ENCODE data around the gene LYSMD4.

Gene LYSMD4

GRCh38 chr15:99719096-99719541 lies 14.1 kb downstream of the LYSMD4 start:
- Histone ChIP-seq H3K23ac (ENCODE audit: low read depth, low read length, poor library complexity) (no peak overlapping the region), H3K4me1 (ENCODE audit: control insufficient read depth in 2 of 2, insufficient read depth in 1 of 2, low read depth in 1 of 2, low read length in 2 of 2) (no peaks in the 10 kb centered on the region), H3K4ac (ENCODE audit: low read length) (no peak overlapping the region), H2BK5ac (ENCODE audit: low read length) (no peak overlapping the region), H3K18ac (ENCODE audit: low read length) (no peak overlapping the region), H3K27ac (replicated peaks; ENCODE audit: low read length) (no peak overlapping the region), H2BK15ac (ENCODE audit: low read length) (no peak overlapping the region), H3K79me1 (ENCODE audit: low read depth, low read length) (peaks cover 2% of the 10 kb centered on the region), H3K4me2 (ENCODE audit: insufficient read depth, low read length, poor library complexity, severe bottlenecking) (no peak overlapping the region), H3K9ac (ENCODE audit: low read depth, low read length, poor library complexity) (no peak overlapping the region), H3K36me3 (replicated peaks in 1 of 2; ENCODE audit: control insufficient read depth in 2 of 2, insufficient read depth in 2 of 2, low read length in 2 of 2) (peaks cover 2 to 44% of the 10 kb centered on the region in 2 donors), H3K14ac (ENCODE audit: low read length) (no peak overlapping the region), H3K4me3 (ENCODE audit: low read length in 2 of 2) (no peak overlapping the region), H2AK5ac (ENCODE audit: low read depth, low read length) (no peak overlapping the region), H2BK120ac (ENCODE audit: low read depth, low read length) (no peak overlapping the region), H3K9me3 (replicated peaks in 1 of 2; ENCODE audit: control insufficient read depth in 2 of 2, insufficient read depth in 1 of 2, low read depth in 1 of 2, low read length in 2 of 2) (no peaks in the 10 kb centered on the region), H4K91ac (ENCODE audit: low read depth, low read length, poor library complexity) (no peak overlapping the region), H2BK12ac (ENCODE audit: low read length) (no peak overlapping the region), H2AFZ (ENCODE audit: low read length) (no peak overlapping the region), H3K27me3 (ENCODE audit: control insufficient read depth in 3 of 3, insufficient read depth in 3 of 3, low read depth in 1 of 3, low read length in 3 of 3) (no peaks in the 10 kb centered on the region), H4K8ac (ENCODE audit: low read depth, low read length) (no peak overlapping the region)
- no CpG with 5 or more reads among the region's 5 CpGs for WGBS, 2 donors (ENCODE audit: extremely low coverage in 2 of 2, insufficient read length in 2 of 2, insufficient replicate concordance in 1 of 2)
- no peak for DNase-seq (ENCODE audit: low spot score)

- H3K18ac ChIP-seq (ENCODE audit: low read length) = no peak overlapping the region
- H3K79me1 ChIP-seq (ENCODE audit: low read depth, low read length) = peaks cover 2% of the 10 kb centered on the region
- H3K4ac ChIP-seq (ENCODE audit: low read length) = no peak overlapping the region
- WGBS, 2 donors (ENCODE audit: extremely low coverage in 2 of 2, insufficient read length in 2 of 2, insufficient replicate concordance in 1 of 2) = no CpG with 5 or more reads among the region's 4 CpGs
- H2BK15ac ChIP-seq (ENCODE audit: low read length) = no peak overlapping the region
- H3K36me3 ChIP-seq (replicated peaks in 1 of 2; ENCODE audit: control insufficient read depth in 2 of 2, insufficient read depth in 2 of 2, low read length in 2 of 2) = peaks cover 2 to 51% of the 10 kb centered on the region in 2 donors
- no peak overlapping the region for H2BK12ac ChIP-seq (ENCODE audit: low read length)
- H2AK5ac ChIP-seq (ENCODE audit: low read depth, low read length) = no peak overlapping the region
- no peaks in the 10 kb centered on the region for H3K9me3 ChIP-seq (replicated peaks in 1 of 2; ENCODE audit: control insufficient read depth in 2 of 2, insufficient read depth in 1 of 2, low read depth in 1 of 2, low read length in 2 of 2)
- DNase-seq (ENCODE audit: low spot score) = no peak
- no peak overlapping the region for H4K91ac ChIP-seq (ENCODE audit: low read depth, low read length, poor library complexity)
- no peak overlapping the region for H3K9ac ChIP-seq (ENCODE audit: low read depth, low read length, poor library complexity)
- H2AFZ ChIP-seq (ENCODE audit: low read length) = no peak overlapping the region
- H3K14ac ChIP-seq (ENCODE audit: low read length) = no peak overlapping the region
- H3K23ac ChIP-seq (ENCODE audit: low read depth, low read length, poor library complexity) = no peak overlapping the region
- H4K8ac ChIP-seq (ENCODE audit: low read depth, low read length) = no peak overlapping the region
- H3K4me2 ChIP-seq (ENCODE audit: insufficient read depth, low read length, poor library complexity, severe bottlenecking) = no peak overlapping the region
- no peak overlapping the region for H2BK120ac ChIP-seq (ENCODE audit: low read depth, low read length)
- no peak overlapping the region for H2BK5ac ChIP-seq (ENCODE audit: low read length)
- H3K27me3 ChIP-seq (ENCODE audit: control insufficient read depth in 3 of 3, insufficient read depth in 3 of 3, low read depth in 1 of 3, low read length in 3 of 3) = no peaks in the 10 kb centered on the region
- no peak overlapping the region for H3K27ac ChIP-seq (replicated peaks; ENCODE audit: low read length)
- no peaks in the 10 kb centered on the region for H3K4me1 ChIP-seq (ENCODE audit: control insufficient read depth in 2 of 2, insufficient read depth in 1 of 2, low read depth in 1 of 2, low read length in 2 of 2)
- no peak overlapping the region for H3K4me3 ChIP-seq (ENCODE audit: low read length in 2 of 2)
Measured at GRCh38 chr15:99718421-99718820, 14.8 kb downstream of the LYSMD4 start.

- no peak overlapping the region for H2BK15ac ChIP-seq (ENCODE audit: low read length)
- H4K91ac ChIP-seq (ENCODE audit: low read depth, low read length, poor library complexity) = no peak overlapping the region
- no peaks in the 10 kb centered on the region for H3K27me3 ChIP-seq (ENCODE audit: control insufficient read depth in 3 of 3, insufficient read depth in 3 of 3, low read depth in 1 of 3, low read length in 3 of 3)
- no peaks in the 10 kb centered on the region for H3K4me1 ChIP-seq (ENCODE audit: control insufficient read depth in 2 of 2, insufficient read depth in 1 of 2, low read depth in 1 of 2, low read length in 2 of 2)
- peak overlapping the region; percentile 29 for H3K23ac ChIP-seq (ENCODE audit: low read depth, low read length, poor library complexity)
- no peak overlapping the region for H3K27ac ChIP-seq (replicated peaks; ENCODE audit: low read length)
- H2BK12ac ChIP-seq (ENCODE audit: low read length) = no peak overlapping the region
- DNase-seq (ENCODE audit: low spot score) = no peak
- peaks cover 4 to 62% of the 10 kb centered on the region in 2 donors for H3K36me3 ChIP-seq (replicated peaks in 1 of 2; ENCODE audit: control insufficient read depth in 2 of 2, insufficient read depth in 2 of 2, low read length in 2 of 2)
- H3K4me3 ChIP-seq (ENCODE audit: low read length in 2 of 2) = no peak overlapping the region
- H2AK5ac ChIP-seq (ENCODE audit: low read depth, low read length) = no peak overlapping the region
- no peak overlapping the region for H3K4ac ChIP-seq (ENCODE audit: low read length)
- H4K8ac ChIP-seq (ENCODE audit: low read depth, low read length) = no peak overlapping the region
- WGBS, 2 donors (ENCODE audit: extremely low coverage in 2 of 2, insufficient read length in 2 of 2, insufficient replicate concordance in 1 of 2) = no CpG with 5 or more reads among the region's 19 CpGs
- H3K9ac ChIP-seq (ENCODE audit: low read depth, low read length, poor library complexity) = no peak overlapping the region
- no peaks in the 10 kb centered on the region for H3K9me3 ChIP-seq (replicated peaks in 1 of 2; ENCODE audit: control insufficient read depth in 2 of 2, insufficient read depth in 1 of 2, low read depth in 1 of 2, low read length in 2 of 2)
- H2BK120ac ChIP-seq (ENCODE audit: low read depth, low read length) = no peak overlapping the region
- H2BK5ac ChIP-seq (ENCODE audit: low read length) = no peak overlapping the region
- H3K18ac ChIP-seq (ENCODE audit: low read length) = peak overlapping the region; percentile 13
- no peak overlapping the region for H3K4me2 ChIP-seq (ENCODE audit: insufficient read depth, low read length, poor library complexity, severe bottlenecking)
- H2AFZ ChIP-seq (ENCODE audit: low read length) = no peak overlapping the region
- no peak overlapping the region for H3K14ac ChIP-seq (ENCODE audit: low read length)
- peaks cover 2% of the 10 kb centered on the region for H3K79me1 ChIP-seq (ENCODE audit: low read depth, low read length)
Measured at GRCh38 chr15:99717161-99718009, 15.9 kb downstream of the LYSMD4 start.

GRCh38 chr15:99716540-99717095 lies 16.6 kb downstream of the LYSMD4 start:
- Histone ChIP-seq H4K8ac (ENCODE audit: low read depth, low read length) (no peak overlapping the region), H3K79me1 (ENCODE audit: low read depth, low read length) (peaks cover 2% of the 10 kb centered on the region), H3K4me2 (ENCODE audit: insufficient read depth, low read length, poor library complexity, severe bottlenecking) (no peak overlapping the region), H2BK120ac (ENCODE audit: low read depth, low read length) (no peak overlapping the region), H3K18ac (ENCODE audit: low read length) (no peak overlapping the region), H2AFZ (ENCODE audit: low read length) (no peak overlapping the region), H3K23ac (ENCODE audit: low read depth, low read length, poor library complexity) (no peak overlapping the region), H2BK5ac (ENCODE audit: low read length) (no peak overlapping the region), H3K4me3 (ENCODE audit: low read length in 2 of 2) (no peak overlapping the region), H3K27ac (replicated peaks; ENCODE audit: low read length) (no peak overlapping the region), H4K91ac (ENCODE audit: low read depth, low read length, poor library complexity) (no peak overlapping the region), H3K9me3 (replicated peaks in 1 of 2; ENCODE audit: control insufficient read depth in 2 of 2, insufficient read depth in 1 of 2, low read depth in 1 of 2, low read length in 2 of 2) (no peaks in the 10 kb centered on the region), H3K4ac (ENCODE audit: low read length) (no peak overlapping the region), H3K9ac (ENCODE audit: low read depth, low read length, poor library complexity) (no peak overlapping the region), H3K27me3 (ENCODE audit: control insufficient read depth in 3 of 3, insufficient read depth in 3 of 3, low read depth in 1 of 3, low read length in 3 of 3) (no peaks in the 10 kb centered on the region), H2AK5ac (ENCODE audit: low read depth, low read length) (no peak overlapping the region), H3K14ac (ENCODE audit: low read length) (no peak overlapping the region), H3K36me3 (replicated peaks in 1 of 2; ENCODE audit: control insufficient read depth in 2 of 2, insufficient read depth in 2 of 2, low read length in 2 of 2) (peaks cover 6 to 69% of the 10 kb centered on the region in 2 donors), H2BK12ac (ENCODE audit: low read length) (no peak overlapping the region), H2BK15ac (ENCODE audit: low read length) (no peak overlapping the region), H3K4me1 (ENCODE audit: control insufficient read depth in 2 of 2, insufficient read depth in 1 of 2, low read depth in 1 of 2, low read length in 2 of 2) (no peaks in the 10 kb centered on the region)
- no CpG with 5 or more reads among the region's 10 CpGs for WGBS, 2 donors (ENCODE audit: extremely low coverage in 2 of 2, insufficient read length in 2 of 2, insufficient replicate concordance in 1 of 2)
- no peak for DNase-seq (ENCODE audit: low spot score)
